Glomerular visceral epithelial cell (primary cell): Measurements from ENCODE around the gene CDK11B.

Experiments
- DNase-seq: peaks from one replicate; pipeline ENCODE4 v3.0.0-alpha.2; 2016; ENCODE audit errors: extremely low spot score

The CDK11B gene

GRCh38 chr1:1627829-1628753, 30.7 kb downstream of the CDK11B start:
- no peak for DNase-seq

GRCh38 chr1:1627261-1627828, 31.5 kb downstream of the CDK11B start:
- DNase-seq = no peak

- no peak for DNase-seq
These were observed 32.3 kb downstream of the CDK11B start for GRCh38 chr1:1626207-1627141.

- DNase-seq = no peak
These were observed 33.0 kb downstream of the CDK11B start for GRCh38 chr1:1625824-1626206.

- no peak for DNase-seq
These were observed 33.4 kb downstream of the CDK11B start for GRCh38 chr1:1625404-1625775.

GRCh38 chr1:1624443-1625403, 34.1 kb downstream of the CDK11B start:
- no peak for DNase-seq

- DNase-seq = no peak
These were observed 35.0 kb downstream of the CDK11B start for GRCh38 chr1:1623631-1624442.

GRCh38 chr1:1623181-1623630, 35.6 kb downstream of the CDK11B start:
- no peak for DNase-seq

- no peak for DNase-seq
These were observed 36.1 kb downstream of the CDK11B start for GRCh38 chr1:1622788-1623094.

- peak; percentile 25 for DNase-seq
These were observed 36.6 kb downstream of the CDK11B start for GRCh38 chr1:1622010-1622787.

GRCh38 chr1:1621173-1622009, 37.4 kb downstream of the CDK11B start:
- no peak for DNase-seq

- DNase-seq = no peak
These were observed 38.2 kb downstream of the CDK11B start for GRCh38 chr1:1620433-1621139.

GRCh38 chr1:1619917-1620361, 38.9 kb downstream of the CDK11B start:
- DNase-seq = no peak

- DNase-seq = no peak
These were observed 40.3 kb downstream of the CDK11B start for GRCh38 chr1:1618396-1619068.

- no peak for DNase-seq
These were observed 40.9 kb downstream of the CDK11B start for GRCh38 chr1:1617925-1618324.

- no peak for DNase-seq
These were observed 41.3 kb downstream of the CDK11B start for GRCh38 chr1:1617516-1617915.

- no peak for DNase-seq
These were observed 42.0 kb downstream of the CDK11B start for GRCh38 chr1:1616838-1617237.
